ENCODE data around the gene STK33.
"Not testable (repeated sequence)": the region's sequence is repeated elsewhere in the genome, so short reads cannot be mapped to it uniquely, and the experiment has no call there.

STK33 gene

GRCh38 chr11:8533332-8533731 is 60.7 kb downstream of the STK33 start:
- no peak for DNase-seq

GRCh38 chr11:8532475-8532874 is 61.6 kb downstream of the STK33 start:
- DNase-seq = no peak

- no peak for DNase-seq
These were observed 62.0 kb downstream of the STK33 start for GRCh38 chr11:8531982-8532381.

- no peak for DNase-seq
These were observed 62.7 kb downstream of the STK33 start for GRCh38 chr11:8531312-8531711.

- DNase-seq = no peak
These were observed 66.1 kb downstream of the STK33 start for GRCh38 chr11:8527939-8528338.

- no peak for DNase-seq
These were observed 70.6 kb downstream of the STK33 start for GRCh38 chr11:8523396-8523795.

- DNase-seq = no peak
These were observed 81.5 kb downstream of the STK33 start for GRCh38 chr11:8512547-8512946.

GRCh38 chr11:8503910-8504364 is 90.1 kb downstream of the STK33 start:
- no peak for DNase-seq

- no peak for DNase-seq
These were observed 92.2 kb downstream of the STK33 start for GRCh38 chr11:8501836-8502235.

GRCh38 chr11:8488395-8488794 is 105.6 kb downstream of the STK33 start:
- no peak for DNase-seq

- no peak for DNase-seq
These were observed 106.8 kb downstream of the STK33 start for GRCh38 chr11:8487261-8487660.

GRCh38 chr11:8484251-8484650 is 109.8 kb downstream of the STK33 start:
- no peak for DNase-seq

- no peak for DNase-seq
These were observed 113.2 kb downstream of the STK33 start for GRCh38 chr11:8480858-8481257.

GRCh38 chr11:8477680-8478079 is 116.3 kb downstream of the STK33 start:
- no peak for DNase-seq

- no peak for DNase-seq
These were observed 116.9 kb downstream of the STK33 start for GRCh38 chr11:8477151-8477550.

- DNase-seq = not testable (repeated sequence)
These were observed 126.2 kb downstream of the STK33 start for GRCh38 chr11:8467806-8468205.

GRCh38 chr11:8467356-8467755 is 126.7 kb downstream of the STK33 start:
- DNase-seq = not testable (repeated sequence)

GRCh38 chr11:8466884-8467283 is 127.1 kb downstream of the STK33 start:
- not testable (repeated sequence) for DNase-seq

GRCh38 chr11:8459711-8460399 is 134.2 kb downstream of the STK33 start:
- no peak for DNase-seq

- DNase-seq = no peak
These were observed 151.7 kb downstream of the STK33 start for GRCh38 chr11:8442301-8442700.

- no peak for DNase-seq
These were observed 153.4 kb downstream of the STK33 start for GRCh38 chr11:8440649-8441048.

- DNase-seq = no peak
These were observed 164.5 kb downstream of the STK33 start for GRCh38 chr11:8429483-8429882.

GRCh38 chr11:8426076-8426475 is 168.0 kb downstream of the STK33 start:
- DNase-seq = no peak

- DNase-seq = no peak
These were observed 178.8 kb downstream of the STK33 start for GRCh38 chr11:8415195-8415594.
